ENCODE measurements around the gene IGF2BP3. TPM values are rescaled to one million over a fixed set of nuclear protein-coding genes. Genes with fewer than 3 reads are reported as not detected.

The IGF2BP3 gene
- total and polyA plus RNA-seq, 10 of the 15 experiments (the other 5 are each of a cell fraction or from before 2014, with no cell fraction given), result 4.6 to 61.2 (median 36.9) TPM

GRCh38 chr7:23474829-23475575, 4.7 kb upstream of the IGF2BP3 start:
- in situ Hi-C loops (cut with MboI) (no loop called here), intact Hi-C loops (cut with micrococcal nuclease; ENCODE audit: unreplicated experiment) (loop anchor here (1.0 to 5.0 kb wide), 5 partner anchors 55 to 293 kb away; partner anchors contain the start of genes CCDC126 and NUP42)
- Histone ChIP-seq H3K9me3 (replicated peaks; ENCODE audit: control insufficient read depth, insufficient read depth, low read length) (no peaks in the 10 kb centered on the region), H3K27ac (ENCODE audit: control insufficient read depth, insufficient read depth) (peak overlapping the region; percentile 78), H3K9ac (ENCODE audit: control insufficient read depth, insufficient read depth, low read length) (peak overlapping the region; percentile 78), H3K4me1 (ENCODE audit: control insufficient read depth, insufficient read depth, low read length) (no peaks in the 10 kb centered on the region), H3K79me2 (ENCODE audit: control insufficient read depth, insufficient read depth, low read length) (peaks cover 47% of the 10 kb centered on the region), H2AFZ (ENCODE audit: control insufficient read depth, low read depth, low read length) (peak overlapping the region; percentile 89), H3K4me3 (peak overlapping the region; percentile 89), H3K27me3 (replicated peaks in 1 of 2; ENCODE audit: control insufficient read depth in 2 of 2, insufficient read depth in 2 of 2, low read length in 1 of 2) (peaks cover 0 to 4% of the 10 kb centered on the region in 2 experiments; a peak in 1 of 4 replicates), H3K4me2 (ENCODE audit: control insufficient read depth, insufficient read depth) (peak overlapping the region; percentile 85), H4K20me1 (ENCODE audit: control insufficient read depth, insufficient read depth) (no peaks in the 10 kb centered on the region), H3K36me3 (ENCODE audit: control insufficient read depth in 2 of 2, insufficient read depth in 2 of 2, low read length in 1 of 2) (no peaks in the 10 kb centered on the region)
- no peak for FAIRE-seq
- POLR2A ChIA-PET, result interaction anchor here (0.6 to 1.3 kb wide), 3 partner anchors 18 to 56 kb away, joined by 3 to 5 read pairs (median 3); no protein-coding TSS in a partner anchor
- BruUV-seq (replicated peaks), result TSS peak; percentile 54
- DNase-seq (ENCODE audit: low read depth, low spot score), result no peak
- WGBS (ENCODE audit: insufficient coverage, insufficient replicate concordance, low lambda C conversion rate, missing lambda C conversion rate), result under 1% methylated on average over 15 of the region's 15 CpGs
- no peak for TF ChIP-seq CHD4 (IDR thresholded peaks at IDR 0.05)
- TF ChIP-seq FOXM1 (IDR thresholded peaks at IDR 0.05; ENCODE audit: low read depth, low read length), result no peak
- TF ChIP-seq, protein P1, sequence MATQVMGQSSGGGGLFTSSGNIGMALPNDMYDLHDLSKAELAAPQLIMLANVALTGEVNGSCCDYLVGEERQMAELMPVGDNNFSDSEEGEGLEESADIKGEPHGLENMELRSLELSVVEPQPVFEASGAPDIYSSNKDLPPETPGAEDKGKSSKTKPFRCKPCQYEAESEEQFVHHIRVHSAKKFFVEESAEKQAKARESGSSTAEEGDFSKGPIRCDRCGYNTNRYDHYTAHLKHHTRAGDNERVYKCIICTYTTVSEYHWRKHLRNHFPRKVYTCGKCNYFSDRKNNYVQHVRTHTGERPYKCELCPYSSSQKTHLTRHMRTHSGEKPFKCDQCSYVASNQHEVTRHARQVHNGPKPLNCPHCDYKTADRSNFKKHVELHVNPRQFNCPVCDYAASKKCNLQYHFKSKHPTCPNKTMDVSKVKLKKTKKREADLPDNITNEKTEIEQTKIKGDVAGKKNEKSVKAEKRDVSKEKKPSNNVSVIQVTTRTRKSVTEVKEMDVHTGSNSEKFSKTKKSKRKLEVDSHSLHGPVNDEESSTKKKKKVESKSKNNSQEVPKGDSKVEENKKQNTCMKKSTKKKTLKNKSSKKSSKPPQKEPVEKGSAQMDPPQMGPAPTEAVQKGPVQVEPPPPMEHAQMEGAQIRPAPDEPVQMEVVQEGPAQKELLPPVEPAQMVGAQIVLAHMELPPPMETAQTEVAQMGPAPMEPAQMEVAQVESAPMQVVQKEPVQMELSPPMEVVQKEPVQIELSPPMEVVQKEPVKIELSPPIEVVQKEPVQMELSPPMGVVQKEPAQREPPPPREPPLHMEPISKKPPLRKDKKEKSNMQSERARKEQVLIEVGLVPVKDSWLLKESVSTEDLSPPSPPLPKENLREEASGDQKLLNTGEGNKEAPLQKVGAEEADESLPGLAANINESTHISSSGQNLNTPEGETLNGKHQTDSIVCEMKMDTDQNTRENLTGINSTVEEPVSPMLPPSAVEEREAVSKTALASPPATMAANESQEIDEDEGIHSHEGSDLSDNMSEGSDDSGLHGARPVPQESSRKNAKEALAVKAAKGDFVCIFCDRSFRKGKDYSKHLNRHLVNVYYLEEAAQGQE (IDR thresholded peaks at IDR 0.05; ENCODE audit: low read depth, low read length), result no peak
- TF ChIP-seq BMI1 (IDR thresholded peaks at IDR 0.05; ENCODE audit: borderline replicate concordance), result peak; percentile 77
- no peak for TF ChIP-seq HDAC6 (IDR thresholded peaks at IDR 0.05; ENCODE audit: unreplicated experiment)
- TF ChIP-seq IKZF2 (IDR thresholded peaks at IDR 0.05), result peak in 1 of 2 experiments; percentile 3; a peak in 1 of 4 replicates
- TF ChIP-seq E4F1 (IDR thresholded peaks at IDR 0.05; ENCODE audit: borderline replicate concordance, partially characterized antibody), result no peak
- TF ChIP-seq SREBF2 (IDR thresholded peaks at IDR 0.05; ENCODE audit: low read length), result no peak
- CTCF ChIA-PET, result interaction anchor here (0.6 to 1.3 kb wide), 5 partner anchors 12 to 117 kb away, joined by 3 to 5 read pairs (median 3); no protein-coding TSS in a partner anchor
- SMC1A ChIA-PET (ENCODE audit: uncharacterized antibody, unreplicated experiment), result interaction anchor here (1.0 to 1.9 kb wide), 6 partner anchors 28 to 117 kb away, joined by 3 to 7 read pairs (median 4); no protein-coding TSS in a partner anchor
- RAD21 ChIA-PET (ENCODE audit: unreplicated experiment), result no interaction called here
- ATAC-seq, result no peak

Measured in GM12878 (cell line).